Heart right ventricle (tissue), 16 donors: ENCODE measurements around the gene FAF2. TPM values are rescaled to one million over a fixed set of nuclear protein-coding genes. Genes with fewer than 3 reads are reported as not detected.

Experiments
- ATAC-seq, 8 donors: fragments of 200-7000 bp; cut with Tn5 transposase; one replicate each; pipeline ENCODE4 v1.9.1; 2020; ENCODE audit warnings: mild to moderate bottlenecking in 8 of 8, moderate library complexity in 8 of 8, moderate number of reproducible peaks in 1 of 8
- DNase-seq, 2 donors: peaks; one replicate each; pipeline ENCODE4 v3.0.0-alpha.2; 2020
- H3K27ac ChIP-seq, 10 donors: fragments of 200-600 bp; sonication (generic) in 2 of 10; one replicate each; pipeline versions ENCODE4 v1.5.0 to v1.8.0; 2020 to 2022; ENCODE audit warnings: mild to moderate bottlenecking in 3 of 10
- H3K27me3 ChIP-seq, 7 donors: fragments of 200-600 bp; one replicate each; pipeline ENCODE4 v1.8.0; 2021 to 2022; ENCODE audit warnings: mild to moderate bottlenecking in 2 of 7
- H3K36me3 ChIP-seq, 9 donors: fragments of 200-600 bp; sonication (generic) in 1 of 9; one replicate each; pipeline versions ENCODE4 v1.5.0 to v1.8.0; 2020 to 2022; ENCODE audit warnings: mild to moderate bottlenecking in 2 of 9
- H3K4me1 ChIP-seq, 9 donors: fragments of 200-600 bp; sonication (generic) in 1 of 9; one replicate each; pipeline versions ENCODE4 v1.5.0 to v1.8.0; 2020 to 2022; ENCODE audit warnings: mild to moderate bottlenecking in 4 of 9
- H3K4me3 ChIP-seq, 10 donors: fragments of 200-600 bp; sonication (generic) in 2 of 10; one replicate each; pipeline versions ENCODE4 v1.5.0 to v1.8.0; 2020 to 2022; ENCODE audit warnings: mild to moderate bottlenecking in 7 of 10, moderate library complexity in 2 of 10
- H3K9me3 ChIP-seq, 11 donors: fragments of 200-600 bp in 10 of 11; sonication (generic) in 2 of 11; one replicate each; pipeline versions ENCODE4 v1.5.0 to v1.8.0; 2013 to 2022; ENCODE audit warnings: mild to moderate bottlenecking in 2 of 11, control low read depth in 1 of 11, moderate library complexity in 1 of 11
- WGBS, 2 donors: extraction: QIAGEN DNeasy Blood & Tissue Kit; methylation state at CpG; one replicate each; pipeline ENCODE4 v1.1.7; 2013; ENCODE audit warnings: inconsistent platforms in 1 of 2; 5-methylcytosine and 5-hydroxymethylcytosine counted together
- intact Hi-C, 10 donors: fragments of 100-400 bp; cut with DNase I; formaldehyde crosslinking; loops; one replicate each; pipeline versions ENCODE4 v1.11.1 to v1.14.2; 2022
- polyA plus RNA-seq, 2 donors: library from polyadenylated mRNA; stranded (reverse); fragments of 200-250 nt; gene quantifications; one replicate each; pipeline ENCODE4 v1.2.3, GENCODE V29; 2013
- total RNA-seq, 10 donors: library from RNA; stranded (reverse); fragmentation: NEBNext Ultra II Directional in 3 of 10; extraction: Animal tissue kit (Norgen Biotek cat#: 25700) in 3 of 10; gene quantifications; one replicate each; pipeline versions ENCODE4 v1.2.1 to v1.2.4, GENCODE V29; 2021 to 2023
- TF ChIP-seq, protein P1 (sequence below), 9 donors: fragments of 200-600 bp; sonication (generic) in 2 of 9; IDR thresholded peaks; one replicate each; pipeline versions ENCODE4 v1.5.0 to v1.8.0; 2021 to 2022; ENCODE audit warnings: antibody characterized with exemption in 9 of 9, mild to moderate bottlenecking in 5 of 9, moderate library complexity in 1 of 9
- donor health status: Arrhythmogenic right ventricular cardiomyopathy.
- donor health status: ischemic (EF 13 %, LVEDD 7.1; RV severe dilation, severe dysfunction).
- donor health status: healthy with polysubstance abuse.
- donor health status: DM: no; HTN: yes; CAD: no.
- donor health status: DM: no; HTN: no; CAD: no.
- donor health status: ischemic (EF 25% LVEDD 6.9; RV normal size, moderate dysfunction).
- donor health status: ischemic (EF 25% LVEDD 5.7; RV mildly dilated, moderate dysfunction).
- donor health status: healthy.
- donor health status: DM: yes; HTN: yes; CAD: no.
- donor health status: Ischemic cardiomyopathy.
- donor health status: ischemic (EF 35%, LVEDD 5.7; RV mildly dilated, moderate dysfunction).
- donor health status: nonischemic (EF 11% LVEDD 7.7; RV severe dilation, severe dysfunction).
- donor health status: DM: yes; HTN: yes; CAD: no.
- donor health status: PGD.
- donor health status: ischemic (EF 29% LVEDD 5.4; RV normal size, mild dysfunction).
- donor health status: nonischemic (EF 23%, LVEDD 6.1; RV moderate dilation, normal function).

The FAF2 gene
- total and polyA plus RNA-seq, 12 donors, result 10.1 to 19.9 (median 14.6) TPM

DNA sequence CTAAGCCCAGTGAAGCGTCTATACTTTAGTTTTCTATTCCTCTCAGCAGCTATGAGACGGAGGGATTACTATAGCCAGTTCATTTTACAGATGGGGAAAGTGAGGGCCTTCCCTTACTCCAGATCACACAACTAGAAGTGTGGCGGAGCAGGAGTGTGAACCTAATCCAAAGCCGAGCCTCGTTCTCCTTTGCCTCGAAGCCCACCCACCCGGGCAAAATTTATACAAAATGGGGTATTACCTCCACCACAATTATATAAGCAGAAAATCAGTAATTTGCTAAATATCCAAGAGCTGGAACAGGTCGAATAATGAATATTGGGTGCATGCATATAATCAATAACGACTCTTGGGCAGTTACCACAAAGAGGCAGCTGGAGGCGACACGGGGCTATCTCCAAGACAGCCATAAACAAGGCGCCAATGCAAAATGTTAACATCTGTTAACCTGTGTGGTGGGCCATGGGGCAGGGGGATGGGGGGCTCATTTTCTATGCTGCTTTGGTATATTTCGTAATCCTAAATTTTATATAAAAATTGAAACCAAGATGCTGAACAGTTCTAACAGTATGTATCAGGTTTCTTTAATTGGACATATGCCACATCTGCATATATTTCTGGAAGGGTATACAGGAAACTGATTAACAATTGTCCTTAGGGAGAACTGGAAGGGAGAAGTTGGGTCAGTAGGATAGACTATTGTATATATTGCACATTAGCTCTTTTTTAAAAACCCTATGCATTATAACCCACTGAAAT lies 90.2 kb downstream of the FAF2 start:
- TF ChIP-seq, protein P1, sequence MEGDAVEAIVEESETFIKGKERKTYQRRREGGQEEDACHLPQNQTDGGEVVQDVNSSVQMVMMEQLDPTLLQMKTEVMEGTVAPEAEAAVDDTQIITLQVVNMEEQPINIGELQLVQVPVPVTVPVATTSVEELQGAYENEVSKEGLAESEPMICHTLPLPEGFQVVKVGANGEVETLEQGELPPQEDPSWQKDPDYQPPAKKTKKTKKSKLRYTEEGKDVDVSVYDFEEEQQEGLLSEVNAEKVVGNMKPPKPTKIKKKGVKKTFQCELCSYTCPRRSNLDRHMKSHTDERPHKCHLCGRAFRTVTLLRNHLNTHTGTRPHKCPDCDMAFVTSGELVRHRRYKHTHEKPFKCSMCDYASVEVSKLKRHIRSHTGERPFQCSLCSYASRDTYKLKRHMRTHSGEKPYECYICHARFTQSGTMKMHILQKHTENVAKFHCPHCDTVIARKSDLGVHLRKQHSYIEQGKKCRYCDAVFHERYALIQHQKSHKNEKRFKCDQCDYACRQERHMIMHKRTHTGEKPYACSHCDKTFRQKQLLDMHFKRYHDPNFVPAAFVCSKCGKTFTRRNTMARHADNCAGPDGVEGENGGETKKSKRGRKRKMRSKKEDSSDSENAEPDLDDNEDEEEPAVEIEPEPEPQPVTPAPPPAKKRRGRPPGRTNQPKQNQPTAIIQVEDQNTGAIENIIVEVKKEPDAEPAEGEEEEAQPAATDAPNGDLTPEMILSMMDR (IDR thresholded peaks at IDR 0.05), result no peak
- H3K9me3 ChIP-seq, result no peaks in the 10 kb centered on the region
- peak overlapping the region in 8 of 10 donors; percentile 60 to 95 (median 84) for H3K4me3 ChIP-seq
- H3K4me1 ChIP-seq, result peaks cover 13 to 76% (median 60%) of the 10 kb centered on the region in 9 donors
- H3K27ac ChIP-seq, result peak overlapping the region in 9 of 10 donors; percentile 30 to 100 (median 97)
- DNase-seq (no peak), ATAC-seq (no peak)
- H3K36me3 ChIP-seq, result no peaks in the 10 kb centered on the region
- H3K27me3 ChIP-seq, result no peaks in the 10 kb centered on the region
- WGBS, 2 donors, result 25% methylated on average over 13 of the region's 13 CpGs
- intact Hi-C loops, result loop anchor here in 5 of 10 donors (5.0 to 10.0 kb wide), 3 partner anchors 91 to 154 kb away; partner anchors contain the start of genes CLTB (in 5 of the 5), FAF2 (in 1 of the 5), HIGD2A (in 1 of the 5) and NOP16 (in 1 of the 5)

DNA sequence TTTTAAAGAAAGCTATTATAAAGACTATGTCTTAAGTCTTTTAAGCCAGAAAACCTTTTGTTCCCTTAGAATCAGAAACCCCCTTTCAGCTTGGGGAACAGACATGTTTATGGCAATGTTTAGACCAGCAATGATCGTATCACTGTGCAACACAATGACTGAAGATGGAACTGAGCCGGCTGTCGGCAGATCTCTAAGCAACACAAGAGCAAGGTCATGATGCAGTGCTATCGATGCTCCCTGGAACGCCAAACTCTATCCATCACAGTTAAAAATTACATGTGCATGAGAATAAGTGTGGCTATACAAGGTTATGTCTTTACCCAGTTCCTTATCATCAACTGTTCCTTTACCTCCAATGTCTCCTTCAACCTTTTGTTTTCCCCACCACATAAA lies 90.8 kb downstream of the FAF2 start:
- Histone ChIP-seq H3K4me3 (no peak overlapping the region), H3K36me3 (no peaks in the 10 kb centered on the region), H3K9me3 (no peaks in the 10 kb centered on the region), H3K27ac (peak overlapping the region in 1 of 10 donors; percentile 7), H3K27me3 (no peaks in the 10 kb centered on the region), H3K4me1 (peaks cover 12 to 73% (median 59%) of the 10 kb centered on the region in 9 donors)
- TF ChIP-seq, protein P1 (IDR thresholded peaks at IDR 0.05), result no peak
- intact Hi-C loops, result loop anchor here in 5 of 10 donors (5.0 to 10.0 kb wide), 3 partner anchors 92 to 154 kb away; partner anchors contain the start of genes CLTB (in 5 of the 5), FAF2 (in 1 of the 5), HIGD2A (in 1 of the 5) and NOP16 (in 1 of the 5)
- ATAC-seq, result no peak
- WGBS, 2 donors, result 32 to 33% methylated on average over 5 of the region's 5 CpGs
- no peak for DNase-seq

DNA sequence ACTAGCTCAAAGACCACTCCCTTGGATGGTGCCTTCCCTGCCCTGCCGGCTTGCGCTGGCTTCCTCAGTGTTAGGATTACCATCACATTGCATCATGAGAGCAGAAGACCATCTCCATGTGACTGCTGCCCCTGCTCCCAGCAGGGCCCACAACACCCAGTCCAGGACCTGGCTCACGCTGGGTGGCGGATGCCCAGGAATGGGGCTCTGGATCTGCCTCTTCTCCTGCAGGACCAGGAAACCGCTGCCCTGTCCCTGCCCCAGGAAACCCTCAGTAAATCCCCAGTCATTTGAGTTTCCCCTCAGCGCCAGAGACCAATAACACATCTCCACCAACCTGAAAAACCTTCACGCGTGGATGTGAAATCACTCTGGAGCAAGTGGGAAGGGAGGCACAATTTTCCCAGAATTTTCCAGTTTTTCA lies 92.3 kb downstream of the FAF2 start:
- ATAC-seq, result no peak
- Histone ChIP-seq H3K9me3 (no peaks in the 10 kb centered on the region), H3K36me3 (no peaks in the 10 kb centered on the region), H3K27me3 (no peaks in the 10 kb centered on the region), H3K27ac (peak overlapping the region in 2 of 10 donors; percentile 88 to 94), H3K4me1 (peaks cover 0 to 64% (median 46%) of the 10 kb centered on the region in 9 donors), H3K4me3 (no peak overlapping the region)
- no peak for DNase-seq
- intact Hi-C loops, result loop anchor here in 4 of 10 donors (5.0 to 10.0 kb wide), 2 partner anchors 93 to 126 kb away; partner anchors contain the start of genes FAF2 (in 3 of the 4) and CLTB (in 1 of the 4)
- WGBS, 2 donors, result 88 to 90% methylated on average over 8 of the region's 8 CpGs
- TF ChIP-seq, protein P1 (IDR thresholded peaks at IDR 0.05), result no peak

DNA sequence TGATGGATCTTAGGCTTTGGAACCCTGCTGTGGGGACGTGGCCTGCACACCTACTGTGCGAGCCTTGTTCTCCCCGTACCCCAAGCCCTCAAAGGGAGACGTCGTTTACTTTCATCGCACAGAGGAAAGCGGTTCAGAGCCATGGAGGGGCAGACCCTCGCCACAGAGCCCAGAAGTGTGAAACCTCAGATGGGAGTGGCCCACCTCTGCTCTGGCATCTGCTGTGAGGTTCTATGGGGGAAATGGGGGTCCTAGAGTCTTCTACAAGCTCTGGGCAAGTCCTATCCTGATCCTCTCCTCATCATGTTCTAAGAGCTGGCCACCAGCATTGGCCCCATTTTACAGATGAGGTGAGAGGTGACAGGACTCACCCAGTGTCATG lies 92.8 kb downstream of the FAF2 start:
- Histone ChIP-seq H3K27me3 (no peaks in the 10 kb centered on the region), H3K27ac (peak overlapping the region in 8 of 10 donors; percentile 70 to 94 (median 82))

More for the DNA sequence above, 92.8 kb downstream of the FAF2 start:
- DNase-seq (no peak), ATAC-seq (no peak)
- TF ChIP-seq, protein P1 (IDR thresholded peaks at IDR 0.05), result no peak
- Histone ChIP-seq H3K4me1 (peaks cover 0 to 60% (median 41%) of the 10 kb centered on the region in 9 donors), H3K9me3 (no peaks in the 10 kb centered on the region), H3K4me3 (peak overlapping the region in 1 of 10 donors; percentile 74), H3K36me3 (no peaks in the 10 kb centered on the region)
- 92 to 93% methylated on average over 8 of the region's 8 CpGs for WGBS, 2 donors
- intact Hi-C loops, result loop anchor here in 4 of 10 donors (5.0 to 10.0 kb wide), 2 partner anchors 94 to 126 kb away; partner anchors contain the start of genes FAF2 (in 3 of the 4) and CLTB (in 1 of the 4)
